Trophoblast cell (in vitro differentiated cells and primary cell): ENCODE results near the gene IQSEC3.

Source experiments
- DNase-seq, 2 donors: peaks; one replicate each; pipeline ENCODE4 v3.0.0-alpha.2; 2016
- H2AFZ ChIP-seq: 2 replicates; pipeline ENCODE4 v1.6.1; 2013; ENCODE audit warnings: low read length, moderate library complexity, mild to moderate bottlenecking; ENCODE audit not compliant: insufficient read depth, poor library complexity
- H2AK5ac ChIP-seq: 2 replicates; pipeline ENCODE4 v1.6.1; 2013; ENCODE audit warnings: mild to moderate bottlenecking, low read length
- H2BK120ac ChIP-seq: 2 replicates; pipeline ENCODE4 v1.6.1; 2013; ENCODE audit warnings: low read length, mild to moderate bottlenecking, moderate library complexity; ENCODE audit not compliant: insufficient read depth, poor library complexity
- H2BK12ac ChIP-seq: 2 replicates; pipeline ENCODE4 v1.6.1; 2013; ENCODE audit warnings: mild to moderate bottlenecking, low read length, moderate library complexity
- H2BK5ac ChIP-seq: 2 replicates; pipeline ENCODE4 v1.6.1; 2013; ENCODE audit warnings: low read length, low read depth, moderate library complexity, mild to moderate bottlenecking; ENCODE audit not compliant: poor library complexity
- H3K14ac ChIP-seq: 2 replicates; pipeline ENCODE4 v1.6.1; 2013; ENCODE audit warnings: mild to moderate bottlenecking, low read length
- H3K18ac ChIP-seq: 2 replicates; pipeline ENCODE4 v1.6.1; 2013; ENCODE audit warnings: mild to moderate bottlenecking, low read length
- H3K23ac ChIP-seq: 2 replicates; pipeline ENCODE4 v1.6.1; 2013; ENCODE audit warnings: low read length
- H3K27ac ChIP-seq: 2 replicates; pipeline ENCODE4 v1.5.1; 2013; ENCODE audit warnings: low read depth, mild to moderate bottlenecking, inconsistent platforms, low read length, moderate library complexity
- H3K27me3 ChIP-seq: 2 replicates; pipeline ENCODE4 v1.6.1; 2013; ENCODE audit warnings: inconsistent platforms, mild to moderate bottlenecking, low read length, moderate library complexity; ENCODE audit not compliant: insufficient read depth
- H3K36me3 ChIP-seq, 2 experiments: 1 replicate in 1 of 2; 2 replicates in 1 of 2; pipeline ENCODE4 v1.6.1; 2013; ENCODE audit warnings: low read length in 2 of 2, mild to moderate bottlenecking in 2 of 2, moderate library complexity in 1 of 2; ENCODE audit not compliant: insufficient read depth in 2 of 2, control insufficient read depth in 1 of 2
- H3K4ac ChIP-seq: 2 replicates; pipeline ENCODE4 v1.6.1; 2013; ENCODE audit warnings: low read depth, mild to moderate bottlenecking, low read length, moderate library complexity
- H3K4me1 ChIP-seq, 2 experiments: 1 replicate in 1 of 2; 2 replicates in 1 of 2; pipeline ENCODE4 v1.6.1; 2013; ENCODE audit warnings: low read length in 2 of 2, mild to moderate bottlenecking in 2 of 2, moderate library complexity in 1 of 2; ENCODE audit not compliant: insufficient read depth in 2 of 2, control insufficient read depth in 1 of 2
- H3K4me2 ChIP-seq: 2 replicates; pipeline ENCODE4 v1.6.1; 2013; ENCODE audit warnings: inconsistent platforms, mild to moderate bottlenecking, low read length, moderate library complexity
- H3K4me3 ChIP-seq: 2 replicates; pipeline ENCODE4 v1.5.1; 2013; ENCODE audit warnings: mild to moderate bottlenecking, low read depth, low read length, inconsistent platforms
- H3K79me1 ChIP-seq: one replicate; pipeline ENCODE4 v1.6.1; 2013; ENCODE audit warnings: low read length
- H3K79me2 ChIP-seq: 2 replicates; pipeline ENCODE4 v1.6.1; 2013; ENCODE audit warnings: low read length, mild to moderate bottlenecking; ENCODE audit not compliant: control insufficient read depth, insufficient read depth, poor library complexity
- H3K9ac ChIP-seq: 2 replicates; pipeline ENCODE4 v1.6.1; 2013; ENCODE audit warnings: mild to moderate bottlenecking, low read length
- H3K9me3 ChIP-seq: 2 replicates; pipeline ENCODE4 v1.6.1; 2013; ENCODE audit warnings: low read depth, mild to moderate bottlenecking, control low read depth, inconsistent platforms, low read length; ENCODE audit not compliant: insufficient read depth
- H4K12ac ChIP-seq: 2 replicates; pipeline ENCODE4 v1.6.1; 2013; ENCODE audit warnings: low read depth, mild to moderate bottlenecking, low read length, moderate library complexity
- H4K8ac ChIP-seq: 2 replicates; pipeline ENCODE4 v1.6.1; 2013; ENCODE audit warnings: low read depth, mild to moderate bottlenecking, low read length, moderate library complexity
- H4K91ac ChIP-seq: one replicate; pipeline ENCODE4 v1.6.1; 2013; ENCODE audit warnings: low read depth, mild to moderate bottlenecking, low read length, moderate library complexity
- WGBS: extraction: QIAGEN DNeasy Blood & Tissue Kit; methylation state at CpG from one replicate; pipeline ENCODE4 v1.1.7; 2013; ENCODE audit warnings: missing lambda C conversion rate; ENCODE audit not compliant: insufficient read length, insufficient coverage; ENCODE audit errors: extremely low coverage; 5-methylcytosine and 5-hydroxymethylcytosine counted together

Gene IQSEC3

DNA sequence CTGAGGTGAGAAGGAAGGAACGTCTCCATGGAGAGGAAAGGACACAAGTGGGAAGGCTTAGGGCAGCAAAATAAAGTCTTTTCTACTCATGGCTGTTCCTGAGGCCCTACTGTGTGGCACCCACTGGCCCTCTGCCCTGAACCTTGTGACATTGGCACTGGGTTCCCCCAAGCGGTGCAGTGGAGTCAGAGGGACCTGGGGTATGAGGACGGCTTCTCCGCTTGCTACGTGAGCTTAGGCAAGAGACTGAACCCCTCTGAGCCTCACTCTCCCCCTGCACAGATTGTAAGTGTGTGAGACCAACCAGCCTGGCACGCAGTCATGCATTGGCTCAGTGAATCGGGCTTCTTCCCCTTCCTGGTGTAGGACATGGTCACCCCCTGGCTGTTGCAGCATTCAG, 127.7 kb downstream of the IQSEC3 start:
- no peak overlapping the region for H3K18ac ChIP-seq
- H4K8ac ChIP-seq, result no peak overlapping the region
- H3K4me3 ChIP-seq, result no peak overlapping the region
- H4K91ac ChIP-seq, result no peak overlapping the region
- H2AK5ac ChIP-seq, result no peak overlapping the region
- H3K14ac ChIP-seq, result no peak overlapping the region
- no peak overlapping the region for H2BK12ac ChIP-seq
- no peaks in the 10 kb centered on the region for H3K36me3 ChIP-seq
- H3K9ac ChIP-seq, result no peak overlapping the region
- no peak overlapping the region for H3K27ac ChIP-seq
- H3K4ac ChIP-seq, result no peak overlapping the region
- H3K27me3 ChIP-seq, result no peaks in the 10 kb centered on the region
- H2BK5ac ChIP-seq, result no peak overlapping the region
- H3K4me2 ChIP-seq, result no peak overlapping the region
- H2BK120ac ChIP-seq, result no peak overlapping the region
- H3K23ac ChIP-seq, result no peak overlapping the region
- no peaks in the 10 kb centered on the region for H3K79me2 ChIP-seq
- peaks cover under 1 to 4% of the 10 kb centered on the region in 2 experiments for H3K4me1 ChIP-seq
- no peaks in the 10 kb centered on the region for H3K79me1 ChIP-seq
- peaks cover 4% of the 10 kb centered on the region for H3K9me3 ChIP-seq
- no peak for DNase-seq
- no peak overlapping the region for H2AFZ ChIP-seq
- H4K12ac ChIP-seq, result no peak overlapping the region
- no CpG with 5 or more reads among the region's 7 CpGs for WGBS

DNA sequence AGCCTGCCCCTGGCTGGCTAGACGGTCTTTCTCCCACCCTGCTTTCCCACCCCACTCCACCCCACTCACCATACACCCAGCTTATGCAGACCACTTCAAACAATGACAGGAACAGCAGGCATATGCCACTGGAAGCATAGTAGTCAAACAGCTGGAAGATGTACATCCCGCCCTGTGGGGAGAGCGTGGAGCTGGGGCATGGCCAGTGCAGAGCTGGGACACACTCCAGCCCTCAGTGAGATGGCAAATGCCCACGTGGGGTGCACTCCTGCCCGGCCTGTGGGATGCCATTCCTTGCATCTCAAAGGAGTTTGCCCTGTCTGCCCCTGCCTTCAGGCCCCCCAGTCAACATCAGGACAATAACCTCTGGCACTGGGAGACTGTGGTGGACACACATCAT, 128.6 kb downstream of the IQSEC3 start:
- H2BK120ac ChIP-seq, result no peak overlapping the region
- H3K4me3 ChIP-seq, result no peak overlapping the region
- no peak overlapping the region for H3K23ac ChIP-seq
- no peak overlapping the region for H2AK5ac ChIP-seq
- H3K4me1 ChIP-seq, result peaks cover 5 to 6% of the 10 kb centered on the region in 2 experiments
- no peak overlapping the region for H3K27ac ChIP-seq
- no peak overlapping the region for H3K4me2 ChIP-seq
- no peak overlapping the region for H2BK12ac ChIP-seq
- H4K8ac ChIP-seq, result no peak overlapping the region
- no peak for DNase-seq
- H3K9me3 ChIP-seq, result peaks cover 4% of the 10 kb centered on the region
- no peak overlapping the region for H3K9ac ChIP-seq
- H3K4ac ChIP-seq, result no peak overlapping the region
- no peak overlapping the region for H4K91ac ChIP-seq
- no peak overlapping the region for H4K12ac ChIP-seq
- no peaks in the 10 kb centered on the region for H3K79me2 ChIP-seq
- H3K18ac ChIP-seq, result no peak overlapping the region
- no peaks in the 10 kb centered on the region for H3K79me1 ChIP-seq
- H3K27me3 ChIP-seq, result no peaks in the 10 kb centered on the region
- no peak overlapping the region for H2AFZ ChIP-seq
- H3K14ac ChIP-seq, result no peak overlapping the region
- no peaks in the 10 kb centered on the region for H3K36me3 ChIP-seq
- WGBS, result no CpG with 5 or more reads among the region's 5 CpGs
- no peak overlapping the region for H2BK5ac ChIP-seq

DNA sequence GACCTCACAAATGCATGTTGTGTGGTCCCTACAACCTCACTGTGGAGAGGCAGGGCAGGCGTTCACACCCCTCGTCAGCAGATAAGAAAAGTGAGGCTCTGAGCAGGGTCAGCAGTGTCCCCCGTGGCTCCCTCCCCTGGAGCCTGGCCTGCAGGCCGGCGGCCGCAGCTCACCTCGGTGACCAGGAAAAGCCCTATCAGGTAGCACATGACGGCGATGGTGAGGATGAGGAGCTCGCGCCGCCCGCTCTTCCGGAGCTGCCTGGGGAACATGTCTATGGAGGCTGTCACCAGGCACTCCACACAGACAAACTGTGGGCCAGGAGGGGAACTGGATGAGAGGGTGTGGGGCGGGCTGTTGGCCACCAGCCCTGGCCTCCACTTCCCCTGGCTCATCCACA, 129.4 kb downstream of the IQSEC3 start:
- no peaks in the 10 kb centered on the region for H3K79me2 ChIP-seq
- no peaks in the 10 kb centered on the region for H3K27me3 ChIP-seq
- H3K14ac ChIP-seq, result no peak overlapping the region
- H3K18ac ChIP-seq, result no peak overlapping the region
- no CpG with 5 or more reads among the region's 15 CpGs for WGBS
- no peak overlapping the region for H3K4me2 ChIP-seq
- no peak overlapping the region for H3K4me3 ChIP-seq
- no peak for DNase-seq
- H3K4ac ChIP-seq, result no peak overlapping the region
- no peak overlapping the region for H2AK5ac ChIP-seq
- H4K12ac ChIP-seq, result no peak overlapping the region
- H3K36me3 ChIP-seq, result no peaks in the 10 kb centered on the region
- H3K4me1 ChIP-seq, result peaks cover 5 to 6% of the 10 kb centered on the region in 2 experiments
- H2BK12ac ChIP-seq, result no peak overlapping the region
- H3K9me3 ChIP-seq, result peaks cover 4% of the 10 kb centered on the region
- H3K27ac ChIP-seq, result no peak overlapping the region
- no peak overlapping the region for H4K91ac ChIP-seq
- no peak overlapping the region for H2BK120ac ChIP-seq
- H3K23ac ChIP-seq, result no peak overlapping the region
- no peak overlapping the region for H4K8ac ChIP-seq
- no peak overlapping the region for H2AFZ ChIP-seq
- H2BK5ac ChIP-seq, result no peak overlapping the region
- no peak overlapping the region for H3K9ac ChIP-seq
- no peaks in the 10 kb centered on the region for H3K79me1 ChIP-seq

DNA sequence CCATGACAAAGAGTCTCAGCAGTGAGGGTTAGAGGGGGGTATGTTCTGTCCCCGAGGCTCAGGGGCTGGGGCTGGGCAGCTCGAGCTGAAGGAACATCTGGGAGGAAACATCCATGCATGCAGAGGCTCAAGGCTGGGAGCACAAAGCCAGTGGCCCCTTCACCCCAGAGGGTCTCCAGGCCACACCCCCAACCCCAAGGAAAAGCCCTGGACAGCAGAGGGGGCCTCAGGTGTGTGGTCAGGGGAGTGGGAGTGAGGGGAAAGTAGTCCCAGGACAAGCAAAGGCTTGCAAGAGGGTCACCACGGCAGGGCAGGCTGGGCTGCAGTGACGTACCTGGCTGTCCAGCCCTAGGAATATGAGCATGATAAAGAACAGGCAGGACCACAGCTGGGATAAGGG, 129.9 kb downstream of the IQSEC3 start:
- Histone ChIP-seq H3K9ac (no peak overlapping the region), H3K4me1 (peaks cover 5 to 6% of the 10 kb centered on the region in 2 experiments), H2BK5ac (no peak overlapping the region), H2AK5ac (no peak overlapping the region), H3K9me3 (peaks cover 4% of the 10 kb centered on the region), H3K18ac (no peak overlapping the region), H3K4me3 (no peak overlapping the region), H2BK120ac (no peak overlapping the region), H3K27me3 (no peaks in the 10 kb centered on the region), H4K91ac (no peak overlapping the region), H4K8ac (no peak overlapping the region), H2AFZ (no peak overlapping the region), H3K79me2 (no peaks in the 10 kb centered on the region), H3K27ac (no peak overlapping the region), H3K36me3 (no peaks in the 10 kb centered on the region), H3K79me1 (no peaks in the 10 kb centered on the region), H2BK12ac (no peak overlapping the region), H3K23ac (no peak overlapping the region), H3K4me2 (no peak overlapping the region), H3K4ac (no peak overlapping the region), H4K12ac (no peak overlapping the region), H3K14ac (no peak overlapping the region)
- DNase-seq, result no peak
- WGBS, result no CpG with 5 or more reads among the region's 4 CpGs
